HCT116 (cell line): ENCODE data around the gene CDK4.

ENCODE experiments used
- CEBPB ChIP-seq: IDR thresholded peaks from 2 replicates; pipeline ENCODE4 v1.6.1; 2012; ENCODE audit warnings: low read depth
- CTCF ChIP-seq, 3 experiments: fragments of 200-600 bp in 1 of 3; sonication (generic) in 1 of 3; IDR thresholded peaks in 2 of 3; conservative IDR thresholded peaks in 1 of 3; 2 replicates each; pipeline ENCODE4 v1.5.1; 2012 to 2017; ENCODE audit warnings: low read depth in 2 of 3, low read length in 2 of 3, antibody characterized with exemption in 1 of 3, borderline replicate concordance in 1 of 3, control low read depth in 1 of 3, mild to moderate bottlenecking in 1 of 3, mixed read lengths in 1 of 3, mixed run types in 1 of 3, moderate library complexity in 1 of 3; ENCODE audit not compliant: insufficient read depth in 1 of 3
- EZH2 ChIP-seq: fragments of 200-600 bp; sonication (generic); IDR thresholded peaks from 2 replicates; pipeline ENCODE4 v1.6.1; 2017; ENCODE audit warnings: antibody characterized with exemption, mixed run types
- FOSL1 ChIP-seq: IDR thresholded peaks from 2 replicates; pipeline ENCODE4 v1.6.1; 2012; ENCODE audit warnings: low read depth
- JUND ChIP-seq: IDR thresholded peaks from 2 replicates; pipeline ENCODE4 v1.6.1; 2012
- POLR2A ChIP-seq: IDR thresholded peaks from 2 replicates; pipeline ENCODE4 v1.7.0; 2011; ENCODE audit warnings: borderline replicate concordance; ENCODE audit not compliant: insufficient read depth, insufficient read length; ENCODE audit errors: extremely low read depth
- POLR2AphosphoS5 ChIP-seq: IDR thresholded peaks from 2 replicates; pipeline ENCODE4 v1.6.1; 2011; ENCODE audit warnings: mild to moderate bottlenecking, low read depth, low read length, moderate library complexity
- RAD21 ChIP-seq: IDR thresholded peaks from 2 replicates; pipeline ENCODE4 v1.6.1; 2012; ENCODE audit warnings: low read depth, mild to moderate bottlenecking
- REST ChIP-seq: IDR thresholded peaks from 2 replicates; pipeline ENCODE4 v1.6.1; 2012; ENCODE audit warnings: low read depth
- TF ChIP-seq, protein P1 (sequence below): IDR thresholded peaks from 2 replicates; pipeline ENCODE4 v1.6.1; 2012

DNA sequence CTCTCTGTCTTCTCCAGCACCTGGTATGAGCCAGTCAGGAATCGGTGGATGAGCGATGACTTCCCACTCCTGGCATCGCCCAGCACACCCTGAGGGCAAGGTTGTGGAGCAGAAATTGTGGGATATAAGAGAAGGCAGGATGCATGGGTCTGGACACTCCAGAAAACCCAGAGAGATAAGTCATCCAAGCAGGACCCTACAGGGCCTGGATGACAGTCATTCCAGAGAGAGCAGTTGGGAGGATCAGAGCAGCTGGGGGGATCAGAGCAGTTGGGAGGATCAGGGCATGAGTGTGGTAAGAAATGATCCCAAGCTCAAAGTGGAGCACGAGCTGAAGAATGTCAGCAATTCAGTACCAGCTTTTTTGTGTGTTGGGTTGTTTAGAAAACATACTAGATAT, 17.5 kb downstream of the CDK4 start:
- TF ChIP-seq CTCF (IDR thresholded peaks at IDR 0.05 in 2 of 3, conservative IDR thresholded peaks at IDR 0.05 in 1 of 3; ENCODE audit: borderline replicate concordance in 1 of 3, insufficient read depth in 1 of 3, low read depth in 2 of 3, low read length in 2 of 3) (no peak), JUND (no peak), REST (no peak), RAD21 (no peak), EZH2 (no peak), POLR2AphosphoS5 (no peak), CEBPB (no peak), POLR2A (no peak), FOSL1 (no peak)
- TF ChIP-seq, protein P1, sequence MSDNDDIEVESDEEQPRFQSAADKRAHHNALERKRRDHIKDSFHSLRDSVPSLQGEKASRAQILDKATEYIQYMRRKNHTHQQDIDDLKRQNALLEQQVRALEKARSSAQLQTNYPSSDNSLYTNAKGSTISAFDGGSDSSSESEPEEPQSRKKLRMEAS: no peak
